ENCODE data around the gene AHI1.

AHI1 gene

GRCh38 chr6:135324531-135324930, 173.0 kb downstream of the AHI1 start:
- no peak for DNase-seq

GRCh38 chr6:135323979-135324378, 173.6 kb downstream of the AHI1 start:
- DNase-seq, result no peak

- DNase-seq, result peak; percentile 33 to 43
Measured at GRCh38 chr6:135323202-135323668, 174.3 kb downstream of the AHI1 start.

GRCh38 chr6:135322427-135323201, 174.9 kb downstream of the AHI1 start:
- DNase-seq, result no peak

GRCh38 chr6:135320721-135321621, 176.6 kb downstream of the AHI1 start:
- no peak for DNase-seq

- DNase-seq, result no peak
Measured at GRCh38 chr6:135319819-135320218, 177.7 kb downstream of the AHI1 start.

GRCh38 chr6:135318738-135319469, 178.6 kb downstream of the AHI1 start:
- no peak for DNase-seq

- no peak for DNase-seq
Measured at GRCh38 chr6:135314543-135314942, 183.0 kb downstream of the AHI1 start.

- DNase-seq, result no peak
Measured at GRCh38 chr6:135311446-135312200, 185.9 kb downstream of the AHI1 start.

- peak; percentile 62 to 63 for DNase-seq
Measured at GRCh38 chr6:135310291-135310690, 187.2 kb downstream of the AHI1 start.

- DNase-seq, result peak; percentile 76 to 80
Measured at GRCh38 chr6:135306740-135307420, 190.7 kb downstream of the AHI1 start.

- no peak for DNase-seq
Measured at GRCh38 chr6:135306166-135306565, 191.4 kb downstream of the AHI1 start.

GRCh38 chr6:135305684-135306083, 191.9 kb downstream of the AHI1 start:
- DNase-seq, result no peak

GRCh38 chr6:135304883-135305282, 192.7 kb downstream of the AHI1 start:
- DNase-seq, result no peak

GRCh38 chr6:135301304-135301703, 196.2 kb downstream of the AHI1 start:
- no peak for DNase-seq

GRCh38 chr6:135300576-135300975, 197.0 kb downstream of the AHI1 start:
- DNase-seq, result no peak

GRCh38 chr6:135299256-135299655, 198.3 kb downstream of the AHI1 start:
- no peak for DNase-seq

GRCh38 chr6:135298455-135298854, 199.1 kb downstream of the AHI1 start:
- DNase-seq, result no peak

- no peak for DNase-seq
Measured at GRCh38 chr6:135296715-135297114, 200.8 kb downstream of the AHI1 start.

GRCh38 chr6:135295085-135295484, 202.5 kb downstream of the AHI1 start:
- no peak for DNase-seq

- DNase-seq, result no peak
Measured at GRCh38 chr6:135291288-135292076, 206.1 kb downstream of the AHI1 start.

All from AML-193 (cell line).